GM12874 (cell line): ENCODE results near the gene KREMEN1.

ENCODE experiments used
- TF ChIP-seq, protein P1 (sequence below): IDR thresholded peaks from 2 replicates; pipeline ENCODE4 v1.5.1; 2011; ENCODE audit warnings: low read depth, mild to moderate bottlenecking, control low read depth, low read length, moderate library complexity; ENCODE audit not compliant: insufficient read depth

KREMEN1 gene

DNA sequence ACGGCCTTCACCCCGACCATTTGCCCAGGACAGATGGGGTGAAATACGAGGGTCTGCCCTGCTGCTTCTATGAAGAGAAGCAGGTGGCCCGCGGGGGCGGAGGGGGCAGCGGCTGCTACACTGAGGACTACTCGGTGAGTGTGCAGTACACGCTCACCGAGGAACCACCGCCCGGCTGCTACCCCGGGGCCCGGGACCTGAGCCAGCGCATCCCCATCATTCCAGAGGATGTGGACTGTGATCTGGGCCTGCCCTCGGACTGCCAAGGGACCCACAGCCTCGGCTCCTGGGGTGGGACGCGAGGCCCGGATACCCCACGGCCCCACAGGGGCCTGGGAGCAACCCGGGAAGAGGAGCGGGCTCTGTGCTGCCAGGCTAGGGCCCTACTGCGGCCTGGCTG lies 22.4 kb upstream of the KREMEN1 start:
- TF ChIP-seq, protein P1, sequence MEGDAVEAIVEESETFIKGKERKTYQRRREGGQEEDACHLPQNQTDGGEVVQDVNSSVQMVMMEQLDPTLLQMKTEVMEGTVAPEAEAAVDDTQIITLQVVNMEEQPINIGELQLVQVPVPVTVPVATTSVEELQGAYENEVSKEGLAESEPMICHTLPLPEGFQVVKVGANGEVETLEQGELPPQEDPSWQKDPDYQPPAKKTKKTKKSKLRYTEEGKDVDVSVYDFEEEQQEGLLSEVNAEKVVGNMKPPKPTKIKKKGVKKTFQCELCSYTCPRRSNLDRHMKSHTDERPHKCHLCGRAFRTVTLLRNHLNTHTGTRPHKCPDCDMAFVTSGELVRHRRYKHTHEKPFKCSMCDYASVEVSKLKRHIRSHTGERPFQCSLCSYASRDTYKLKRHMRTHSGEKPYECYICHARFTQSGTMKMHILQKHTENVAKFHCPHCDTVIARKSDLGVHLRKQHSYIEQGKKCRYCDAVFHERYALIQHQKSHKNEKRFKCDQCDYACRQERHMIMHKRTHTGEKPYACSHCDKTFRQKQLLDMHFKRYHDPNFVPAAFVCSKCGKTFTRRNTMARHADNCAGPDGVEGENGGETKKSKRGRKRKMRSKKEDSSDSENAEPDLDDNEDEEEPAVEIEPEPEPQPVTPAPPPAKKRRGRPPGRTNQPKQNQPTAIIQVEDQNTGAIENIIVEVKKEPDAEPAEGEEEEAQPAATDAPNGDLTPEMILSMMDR, result no peak

DNA sequence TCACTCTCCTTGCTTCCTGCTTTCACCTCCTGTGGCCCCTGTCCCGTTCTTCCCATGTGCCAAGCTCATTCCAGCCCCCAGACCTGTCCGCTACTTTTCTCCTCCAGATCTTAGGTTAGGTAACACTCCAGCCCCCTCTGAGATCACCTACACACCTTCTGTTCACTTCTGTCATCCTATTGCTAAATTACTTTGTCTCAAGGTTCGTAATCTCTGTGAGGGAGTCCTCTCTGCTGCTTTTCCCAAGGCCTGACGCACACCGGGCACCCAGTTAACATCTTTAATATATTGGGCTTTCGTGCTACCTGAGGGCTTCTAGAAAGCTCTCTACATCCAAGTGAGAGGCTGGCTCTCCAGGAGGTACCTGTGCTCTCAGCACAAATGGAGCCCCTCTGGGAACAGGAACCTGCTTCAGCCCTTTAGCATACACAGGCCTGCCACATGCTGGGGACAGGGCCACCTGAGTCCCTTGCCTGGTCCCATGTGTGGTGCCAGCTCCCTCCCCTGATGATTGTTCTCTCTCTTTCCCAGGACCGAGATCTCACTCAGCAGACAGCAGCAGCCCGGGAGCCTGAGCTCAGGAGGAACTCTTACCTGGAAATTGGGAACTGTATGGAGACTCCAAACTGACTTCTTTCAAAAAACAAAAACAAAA lies 19.7 kb upstream of the KREMEN1 start:
- TF ChIP-seq, protein P1, result no peak

DNA sequence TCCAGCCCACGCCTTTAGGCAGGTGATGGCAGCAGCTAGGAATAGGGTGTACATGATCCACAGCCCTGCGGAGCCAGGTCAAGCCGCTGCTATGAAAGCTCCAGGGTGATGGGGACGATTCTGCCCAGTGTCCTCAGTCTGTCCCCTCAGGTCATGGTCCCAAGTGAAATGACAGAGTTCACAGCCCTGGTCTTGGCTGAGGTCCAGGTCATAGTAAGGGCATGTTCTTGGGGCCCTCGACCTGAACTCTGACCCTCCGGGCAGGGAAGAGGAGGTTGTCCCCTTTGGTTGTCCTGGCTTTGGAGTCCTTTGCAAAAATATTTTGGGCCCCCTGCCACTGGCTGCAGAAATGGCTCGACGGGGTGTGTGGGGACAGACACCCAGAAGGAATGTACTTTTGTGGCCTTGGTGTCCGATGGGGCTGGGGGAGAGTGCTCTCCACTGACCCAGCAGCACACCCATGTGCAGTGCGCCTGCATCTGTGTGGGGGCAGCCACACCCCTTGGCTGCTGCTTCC lies 18.5 kb upstream of the KREMEN1 start:
- TF ChIP-seq, protein P1, result no peak

DNA sequence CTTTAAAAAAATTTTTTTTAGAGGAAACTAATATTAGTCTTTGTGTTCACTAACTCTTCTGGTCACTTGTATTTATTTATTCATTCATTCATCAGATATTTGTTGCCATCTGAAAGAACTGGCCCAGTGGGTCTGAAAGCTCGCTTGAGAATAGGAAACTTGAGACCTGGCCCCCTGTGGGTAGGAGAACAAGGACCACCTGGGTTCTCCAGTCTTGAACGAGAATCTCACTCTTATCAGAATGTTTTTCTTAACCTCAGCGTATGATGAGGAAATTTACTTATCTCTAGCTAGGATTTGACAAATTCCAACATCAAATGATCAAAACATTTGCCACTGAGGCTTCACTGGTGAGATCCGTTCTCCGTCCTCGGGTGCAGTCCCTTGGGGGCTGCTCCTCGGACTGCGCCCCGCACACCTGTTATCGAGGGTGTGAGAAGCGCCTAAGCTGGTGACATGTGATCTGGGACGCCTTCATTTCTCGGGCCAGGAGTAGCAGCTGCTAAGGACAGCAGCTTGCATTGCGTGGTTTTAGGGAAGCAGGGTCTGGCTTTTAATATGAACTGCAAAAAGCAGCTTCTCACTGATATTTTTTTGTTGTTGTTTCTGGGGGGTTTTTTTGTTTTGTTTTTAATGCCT lies 17.5 kb upstream of the KREMEN1 start:
- TF ChIP-seq, protein P1, result no peak

GRCh38 chr22:29056472-29056871 lies 16.4 kb upstream of the KREMEN1 start:
- TF ChIP-seq, protein P1, result no peak

DNA sequence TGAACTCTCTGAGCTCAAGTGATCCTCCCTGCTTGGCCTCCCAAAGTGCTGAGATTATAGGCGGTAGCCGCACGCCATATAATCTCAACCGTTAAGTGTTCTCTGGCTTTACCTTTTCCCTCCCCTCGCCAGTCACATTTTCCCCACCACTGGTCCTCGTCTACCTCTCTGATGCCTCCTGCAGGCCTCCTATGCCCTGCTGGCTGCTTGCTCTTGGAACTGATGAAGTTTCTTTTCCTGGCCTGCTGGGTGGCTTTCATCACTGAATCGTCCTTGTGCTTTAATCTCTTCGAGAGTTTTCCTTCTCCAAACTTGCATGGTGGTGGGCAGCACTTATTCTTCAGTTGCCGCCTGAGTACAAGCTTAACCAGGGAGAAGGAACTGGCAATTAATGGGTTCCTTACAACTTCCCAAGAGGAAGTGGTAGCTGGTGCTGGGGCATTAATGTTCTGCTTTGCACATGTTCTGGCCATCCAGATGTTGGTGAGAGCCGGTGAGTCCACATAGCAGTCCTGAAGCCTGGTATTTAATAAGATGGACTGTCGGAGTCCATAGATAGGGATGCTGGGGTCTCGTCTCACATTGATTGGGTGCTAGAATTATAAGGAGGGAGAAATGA lies 12.5 kb upstream of the KREMEN1 start:
- TF ChIP-seq, protein P1, result no peak

- TF ChIP-seq, protein P1, result no peak
These were observed 11.9 kb upstream of the KREMEN1 start for GRCh38 chr22:29060931-29061330.
